ELR (cell line): ENCODE data around the gene CLMP.
"Not testable (repeated sequence)": the region's sequence is repeated elsewhere in the genome, so short reads cannot be mapped to it uniquely, and the experiment has no call there.

Experiments used
- DNase-seq: peaks from one replicate; pipeline ENCODE4 v3.0.0-alpha.2; 2015; ENCODE audit warnings: low read depth

Gene CLMP

DNA sequence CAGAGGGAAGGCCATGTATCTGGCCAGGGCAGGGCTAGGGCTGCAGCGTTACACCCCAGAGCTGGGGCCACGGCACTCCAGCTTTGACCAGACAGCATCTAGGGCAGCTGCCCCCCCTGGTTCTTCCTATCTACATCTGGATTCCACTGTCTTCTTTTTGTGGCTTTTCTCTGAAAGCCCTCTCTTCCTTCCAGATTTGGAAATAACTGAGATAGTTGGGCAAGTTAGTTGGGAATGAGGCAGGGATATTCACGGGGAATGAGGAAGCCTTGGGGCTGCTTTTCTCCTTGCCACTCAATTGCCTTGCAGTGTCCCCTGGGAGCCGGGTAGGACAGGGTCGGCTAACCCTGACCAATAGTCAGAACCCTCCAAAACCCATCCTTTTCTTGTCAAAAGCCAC lies 26.8 kb downstream of the CLMP start:
- no peak for DNase-seq

- peak; percentile 60 for DNase-seq
Observed at GRCh38 chr11:123166071-123166559, 28.9 kb downstream of the CLMP start.

DNA sequence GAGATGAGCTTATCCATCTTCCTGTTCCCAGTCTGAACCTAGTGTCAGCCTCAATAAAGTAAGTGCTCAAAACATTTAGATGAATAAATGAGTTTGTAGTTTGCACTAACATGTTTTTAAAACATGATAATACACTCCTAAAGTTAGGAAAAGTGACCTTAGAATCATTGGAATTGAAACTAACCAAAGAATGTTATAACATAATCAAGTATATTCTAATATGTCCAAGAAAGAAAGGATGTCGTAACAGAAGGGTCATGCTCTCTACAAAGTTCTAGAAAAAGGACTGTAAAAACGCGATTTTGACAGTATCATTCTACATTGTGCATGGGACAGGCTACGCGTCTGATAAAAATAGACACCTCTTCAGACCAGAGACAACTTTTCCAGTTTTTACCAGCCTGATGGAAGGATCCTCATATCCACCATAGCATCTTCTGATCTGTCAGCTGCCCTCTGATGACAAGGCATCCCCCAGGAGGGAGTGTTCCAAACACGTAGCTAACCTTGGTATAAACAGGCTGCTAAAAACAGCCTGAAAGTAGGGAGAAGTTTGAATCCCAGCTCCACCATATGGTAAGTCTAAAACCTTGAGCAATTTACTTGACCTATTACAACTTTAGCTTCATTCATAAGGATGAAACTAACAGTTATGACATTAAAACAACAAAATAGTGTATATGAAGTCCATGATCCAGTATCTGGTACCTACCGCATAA lies 30.2 kb downstream of the CLMP start:
- DNase-seq: no peak

DNA sequence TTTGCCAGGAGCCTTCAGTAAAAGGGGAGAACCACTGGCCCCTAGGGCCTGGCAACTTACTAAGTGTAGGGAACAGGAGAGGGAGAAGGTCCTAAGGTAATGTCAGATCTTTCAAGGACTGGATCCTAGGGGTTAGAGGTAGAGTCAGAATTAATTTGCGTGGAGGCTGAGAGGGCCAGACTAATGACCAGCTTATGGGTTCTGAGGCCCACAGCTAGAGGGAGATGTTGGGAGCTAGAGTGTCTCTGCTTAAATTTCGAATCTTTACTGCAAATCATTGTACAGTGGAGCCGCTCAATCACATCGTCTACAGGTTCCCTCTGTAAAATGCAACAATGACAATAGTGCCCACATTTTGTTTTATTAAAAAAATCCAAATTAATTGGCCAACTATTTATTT lies 31.4 kb downstream of the CLMP start:
- DNase-seq: no peak

DNA sequence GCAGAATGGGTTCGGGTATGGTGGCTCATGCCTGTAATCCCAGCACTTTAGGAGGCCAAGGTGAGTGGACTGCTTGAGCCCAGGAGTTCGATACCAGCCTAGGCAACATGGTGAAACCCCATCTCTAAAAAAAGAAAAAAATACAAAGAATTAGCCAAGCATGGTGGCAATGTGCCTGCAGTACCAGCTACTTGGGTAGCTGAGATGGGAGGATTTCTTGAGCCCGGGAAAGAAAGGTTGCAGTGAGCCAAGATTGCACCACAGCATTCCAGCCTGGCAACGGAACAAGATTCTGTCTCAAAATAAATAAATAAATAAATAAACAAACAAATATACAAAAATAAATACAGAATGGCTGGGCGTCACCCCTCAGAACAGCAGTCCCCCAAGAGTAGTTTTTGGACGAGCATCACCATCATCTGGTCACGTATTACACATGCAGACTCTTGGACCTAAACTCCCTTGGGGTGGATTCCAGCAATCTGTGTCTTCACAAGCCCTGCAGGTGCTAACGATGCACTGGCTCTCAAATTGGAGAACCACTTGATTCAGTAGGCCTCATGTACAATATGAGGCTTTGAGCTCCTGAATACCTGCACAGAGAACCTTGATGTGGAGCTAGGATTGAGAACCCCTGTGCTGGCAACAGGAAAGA lies 33.5 kb downstream of the CLMP start:
- DNase-seq: no peak

DNA sequence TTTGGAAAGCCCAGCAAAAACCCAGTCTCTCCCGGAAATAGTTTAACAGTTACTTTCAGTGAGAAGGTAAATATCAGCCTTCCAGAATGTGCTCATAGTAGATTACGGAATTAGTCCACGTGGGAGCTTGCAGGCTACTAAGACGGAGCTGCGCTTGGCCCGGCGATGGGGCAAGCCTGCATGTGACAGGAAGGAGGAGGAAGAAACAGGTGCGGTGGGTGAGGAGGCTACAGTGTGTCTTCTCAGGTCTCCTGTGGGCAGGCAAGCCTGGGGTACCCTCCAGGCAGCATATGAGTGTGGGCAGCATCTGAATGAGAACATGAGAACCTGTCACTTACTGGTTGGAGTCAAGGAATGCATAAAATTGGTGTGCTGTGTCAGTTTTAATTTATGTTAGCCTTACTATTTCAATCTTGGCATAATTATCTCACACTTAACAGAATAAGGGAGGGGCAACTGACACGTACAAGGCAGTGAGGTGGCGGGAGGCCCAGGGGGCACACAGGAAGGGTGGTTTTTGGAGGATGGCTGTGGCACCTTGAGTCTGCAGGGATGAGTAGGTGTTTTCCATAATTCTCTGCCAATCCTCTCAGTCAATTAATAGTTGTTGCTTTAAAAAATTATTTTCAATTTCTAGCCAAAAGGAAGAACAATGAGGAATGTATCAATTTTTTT lies 35.7 kb downstream of the CLMP start:
- DNase-seq: no peak

DNA sequence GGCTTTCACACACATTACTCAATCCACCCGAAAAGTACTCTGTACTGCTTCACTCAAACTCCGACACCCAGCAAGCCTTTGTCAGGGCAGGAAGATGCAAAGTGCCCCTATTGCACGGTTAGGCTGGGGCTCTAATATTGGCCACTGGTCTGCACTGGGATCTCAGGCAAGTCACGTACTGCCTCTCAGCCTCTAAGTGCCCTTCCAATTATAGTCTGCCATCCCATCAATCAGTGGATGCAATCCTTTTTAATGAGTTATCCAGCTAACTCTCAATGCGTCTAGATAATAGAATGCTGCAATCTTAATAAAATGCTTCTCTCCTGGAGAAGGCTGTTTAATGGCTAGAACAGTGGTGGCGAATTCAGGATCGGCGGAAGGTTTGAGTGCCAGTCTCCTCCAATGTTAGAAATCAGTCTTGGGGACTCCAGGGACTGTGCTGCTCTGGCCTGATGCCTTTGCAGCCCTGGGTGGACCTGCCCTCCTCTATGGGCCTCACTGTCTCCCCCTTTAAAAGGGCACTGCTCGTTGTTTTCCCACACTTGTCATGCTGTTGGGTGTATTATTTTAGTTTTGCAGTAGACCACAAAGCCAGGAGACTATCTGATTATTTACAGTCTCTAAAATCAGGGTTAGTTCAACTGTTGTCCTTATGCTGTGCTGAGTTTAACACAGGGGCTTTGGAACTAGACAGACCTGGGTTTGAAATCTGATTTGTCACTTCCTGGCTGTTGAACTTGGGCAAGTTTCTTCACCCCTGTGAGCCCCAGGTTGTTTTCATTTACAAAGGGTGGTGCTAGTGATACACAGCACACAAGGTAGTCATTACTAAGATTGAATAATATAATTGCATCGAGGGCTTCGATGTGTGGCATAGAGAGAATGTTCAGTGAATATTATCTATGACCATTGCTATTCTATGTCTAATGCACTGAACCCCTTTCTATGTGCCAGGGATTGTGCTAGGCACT lies 36.7 kb downstream of the CLMP start:
- DNase-seq: no peak

GRCh38 chr11:123152951-123153350 lies 42.1 kb downstream of the CLMP start:
- DNase-seq: no peak

- not testable (repeated sequence) for DNase-seq
Observed at GRCh38 chr11:123152346-123152745, 42.7 kb downstream of the CLMP start.

DNA sequence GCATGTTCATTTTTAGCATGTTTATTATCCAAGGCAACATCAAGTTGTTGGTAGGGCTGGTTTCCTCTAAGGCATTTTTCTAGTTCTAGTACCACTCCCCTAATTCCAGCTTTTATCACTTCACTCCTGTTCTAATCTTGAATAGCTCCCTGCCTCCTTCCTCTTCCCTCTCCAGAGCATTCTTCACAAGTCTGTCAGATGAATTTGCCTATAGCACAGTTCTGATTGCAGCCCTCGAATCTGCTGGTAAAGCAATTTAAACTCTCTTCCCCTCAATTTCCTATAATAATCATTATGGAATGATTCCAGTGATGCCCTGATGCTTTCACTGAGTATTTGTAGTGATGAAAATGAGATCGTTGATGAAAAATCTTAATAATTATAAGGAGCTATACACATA lies 43.3 kb downstream of the CLMP start:
- no peak for DNase-seq

DNA sequence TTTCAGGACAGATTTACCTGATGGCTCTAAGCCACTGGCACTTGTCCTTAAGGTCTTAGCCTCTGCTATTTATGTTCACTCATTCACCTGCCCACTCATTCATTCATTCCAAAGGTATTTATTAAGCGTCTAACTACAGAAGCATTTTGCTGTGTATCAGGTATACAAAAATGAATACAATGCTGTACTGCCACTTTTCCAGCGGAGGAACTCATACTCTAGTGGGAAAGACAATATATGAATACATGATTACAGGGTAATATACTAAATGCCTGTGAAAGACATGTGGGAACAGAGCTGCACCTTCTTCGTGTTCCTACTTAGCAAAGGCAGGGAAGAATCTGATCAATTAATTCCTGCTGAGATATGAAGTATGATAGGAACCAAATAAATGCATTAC lies 43.7 kb downstream of the CLMP start:
- DNase-seq: no peak

DNA sequence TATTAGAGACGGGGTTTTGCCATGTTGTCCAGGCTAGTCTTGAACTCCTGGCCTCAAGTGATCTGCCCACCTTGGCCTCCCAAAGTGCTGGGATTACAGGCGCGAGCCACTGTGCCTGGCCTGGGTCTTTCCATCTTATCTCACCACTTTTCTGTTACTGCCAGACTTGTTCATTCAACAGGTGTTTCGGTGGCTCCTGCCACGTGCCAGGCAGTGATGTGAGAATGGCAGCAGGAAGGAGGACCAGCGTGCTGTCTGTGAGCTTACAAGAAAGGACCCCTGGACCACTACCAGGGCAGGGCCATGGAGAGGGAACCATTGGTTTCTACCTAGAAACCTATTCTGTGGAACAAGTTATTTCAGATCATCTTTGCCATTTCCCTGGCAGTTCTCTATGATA lies 44.2 kb downstream of the CLMP start:
- DNase-seq: no peak

DNA sequence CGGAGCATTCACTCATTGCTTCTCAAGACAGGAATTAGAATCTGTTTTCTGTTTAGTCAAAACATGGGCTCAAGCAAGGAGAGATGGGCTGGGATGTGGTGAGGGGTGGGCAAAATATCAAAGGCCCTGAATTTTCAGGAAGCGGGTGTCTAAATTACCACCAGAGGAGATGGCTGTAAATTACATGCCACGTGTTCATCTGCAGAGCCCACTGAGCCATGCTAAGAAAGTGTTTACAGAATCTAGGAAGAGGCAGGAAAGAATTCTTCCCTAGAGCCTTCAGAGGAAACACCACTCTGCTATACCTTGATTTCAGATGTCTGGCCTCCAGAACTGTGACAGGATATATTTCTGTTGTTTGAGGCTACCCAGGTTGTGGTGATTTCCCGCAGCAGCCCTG lies 46.1 kb downstream of the CLMP start:
- no peak for DNase-seq

DNA sequence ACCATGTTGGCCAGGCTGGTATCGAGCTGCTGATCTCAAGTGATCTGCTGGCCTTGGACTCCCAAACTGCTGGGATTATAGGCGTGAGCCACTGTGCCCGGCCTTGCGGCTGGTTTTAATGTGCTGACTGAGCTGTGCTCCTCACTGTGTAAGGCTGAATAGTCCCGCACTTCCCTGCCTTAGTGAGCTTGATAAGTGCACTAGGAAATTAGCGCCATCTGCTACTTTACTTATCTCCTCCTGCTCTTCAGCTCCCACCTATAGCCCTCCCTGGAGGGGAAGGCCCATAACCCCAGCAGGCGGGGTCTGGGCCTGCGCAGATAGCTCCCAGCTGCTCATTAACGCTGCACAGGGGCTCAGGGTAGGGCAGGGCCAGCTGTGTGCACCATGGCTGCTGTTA lies 49.4 kb downstream of the CLMP start:
- DNase-seq: peak; percentile 32

GRCh38 chr11:123145220-123145619 lies 49.8 kb downstream of the CLMP start:
- peak; percentile 96 for DNase-seq

- DNase-seq: no peak
Observed at GRCh38 chr11:123144707-123145106, 50.3 kb downstream of the CLMP start.

GRCh38 chr11:123143921-123144320 lies 51.1 kb downstream of the CLMP start:
- no peak for DNase-seq

DNA sequence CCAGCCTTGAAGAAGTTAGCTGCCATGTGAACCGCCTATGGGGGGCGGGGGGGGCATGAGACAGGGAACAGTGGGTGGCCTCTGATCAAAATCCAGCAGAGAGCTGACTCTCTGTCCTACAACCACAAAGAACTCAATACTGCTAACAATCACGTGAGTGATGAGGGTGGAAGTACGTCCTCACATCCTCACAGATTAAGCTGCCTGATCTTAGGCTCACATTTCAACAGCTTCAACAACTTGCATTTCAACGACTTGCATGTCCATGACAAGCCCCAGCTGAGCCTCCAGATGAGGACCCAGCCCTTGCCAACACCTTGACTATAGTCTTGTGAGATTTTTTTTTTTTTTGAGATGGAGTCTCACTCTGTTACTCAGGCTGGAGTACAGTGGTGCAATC lies 51.6 kb downstream of the CLMP start:
- no peak for DNase-seq

DNA sequence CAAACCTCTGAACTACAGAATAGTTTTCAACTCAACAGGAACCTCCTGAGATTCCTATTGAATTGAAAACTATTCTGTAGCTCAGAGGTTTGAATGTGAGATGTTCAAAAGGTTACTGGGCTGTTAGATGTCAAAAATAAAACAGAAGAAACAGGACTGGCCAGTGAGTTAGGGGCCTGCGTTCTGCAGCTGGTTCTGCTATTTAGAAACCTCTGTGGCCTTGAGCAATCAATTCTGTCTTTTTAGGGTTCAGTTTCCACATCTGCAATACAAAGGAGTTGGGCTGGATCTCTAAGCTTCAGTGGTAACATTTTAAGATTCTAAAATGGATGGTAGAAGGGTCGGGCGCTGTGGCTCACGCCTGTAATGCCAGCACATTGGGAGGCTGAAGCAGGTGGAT lies 55.8 kb downstream of the CLMP start:
- no peak for DNase-seq

GRCh38 chr11:123137431-123138224 lies 57.4 kb downstream of the CLMP start:
- DNase-seq: peak; percentile 71

DNA sequence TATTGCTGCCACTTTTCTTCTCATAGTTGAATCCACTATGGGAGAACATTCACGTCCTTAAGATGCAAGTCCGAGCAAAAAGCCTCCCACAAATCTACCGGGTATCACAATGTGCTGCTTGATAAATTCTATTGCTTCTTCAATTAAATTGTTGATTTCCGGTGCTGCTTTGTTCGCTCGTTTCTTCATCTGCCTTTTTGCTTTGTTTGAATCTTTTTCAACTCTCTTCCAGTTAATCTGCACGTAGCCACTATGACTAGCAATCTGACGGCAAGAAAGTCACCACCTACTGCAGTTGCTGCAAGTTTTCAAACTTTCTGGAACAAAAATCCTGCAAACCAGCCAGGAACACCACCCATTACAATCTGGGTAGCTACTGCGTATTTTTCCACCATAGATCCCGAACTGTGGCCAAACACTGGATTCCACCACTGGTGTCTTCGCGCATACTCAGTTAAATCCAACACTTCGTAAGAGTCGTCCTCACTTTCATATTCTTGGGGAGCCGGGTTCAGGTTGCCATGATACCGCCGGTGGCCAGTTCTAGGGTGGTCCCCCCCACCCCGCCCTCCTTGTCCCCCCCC lies 59.1 kb downstream of the CLMP start:
- DNase-seq: no peak
